ENCODE data around the gene CDK5RAP2. TPM values are rescaled to one million over a fixed set of nuclear protein-coding genes. Genes with fewer than 3 reads are reported as not detected.
"Not testable (repeated sequence)": the region's sequence is repeated elsewhere in the genome, so short reads cannot be mapped to it uniquely, and the experiment has no call there.

Gene CDK5RAP2
- total and polyA plus RNA-seq, 7 donors: 10.6 to 57.8 (median 41.0) TPM

- intact Hi-C loops (cut with DNase I): no loop called here
- Histone ChIP-seq H3K36me3 (peaks cover 0 to 68% (median 11%) of the 10 kb centered on the region in 4 donors), H3K9me3 (peaks cover 0 to 4% (median 0%) of the 10 kb centered on the region in 4 donors), H3K27me3 (no peaks in the 10 kb centered on the region), H3K4me1 (no peaks in the 10 kb centered on the region), H3K4me3 (no peak overlapping the region), H3K27ac (no peak overlapping the region)
- WGBS, 2 donors: 89 to 93% methylated on average over 3 of the region's 3 CpGs
- TF ChIP-seq CTCF (IDR thresholded peaks at IDR 0.05) (no peak), POLR2A (IDR thresholded peaks at IDR 0.05) (no peak), POLR2AphosphoS5 (IDR thresholded peaks at IDR 0.05) (no peak), EP300 (IDR thresholded peaks at IDR 0.05) (no peak)
- DNase-seq: no peak
Observed at GRCh38 chr9:120510816-120511215, 69.2 kb downstream of the CDK5RAP2 start.

- Histone ChIP-seq H3K9me3 (peaks cover 0 to 4% (median 0%) of the 10 kb centered on the region in 4 donors), H3K27me3 (no peaks in the 10 kb centered on the region), H3K36me3 (peaks cover 0 to 48% (median 3%) of the 10 kb centered on the region in 4 donors), H3K4me3 (no peak overlapping the region), H3K4me1 (no peaks in the 10 kb centered on the region), H3K27ac (no peak overlapping the region)
- no peak for DNase-seq
- WGBS, 2 donors: 89 to 90% methylated on average over 3 of the region's 3 CpGs
- intact Hi-C loops (cut with DNase I): no loop called here
- TF ChIP-seq CTCF (IDR thresholded peaks at IDR 0.05) (no peak), EP300 (IDR thresholded peaks at IDR 0.05) (no peak), POLR2AphosphoS5 (IDR thresholded peaks at IDR 0.05) (no peak), POLR2A (IDR thresholded peaks at IDR 0.05) (no peak)
Observed at GRCh38 chr9:120507936-120508510, 71.9 kb downstream of the CDK5RAP2 start.

GRCh38 chr9:120505186-120505585 lies 74.8 kb downstream of the CDK5RAP2 start:
- intact Hi-C loops (cut with DNase I): no loop called here
- Histone ChIP-seq H3K27me3 (no peaks in the 10 kb centered on the region), H3K4me3 (no peak overlapping the region), H3K9me3 (peaks cover 0 to 4% (median 0%) of the 10 kb centered on the region in 4 donors), H3K36me3 (peaks cover 0 to 37% (median 7%) of the 10 kb centered on the region in 4 donors), H3K27ac (no peak overlapping the region), H3K4me1 (no peaks in the 10 kb centered on the region)
- TF ChIP-seq POLR2A (IDR thresholded peaks at IDR 0.05) (no peak), CTCF (IDR thresholded peaks at IDR 0.05) (no peak), EP300 (IDR thresholded peaks at IDR 0.05) (no peak), POLR2AphosphoS5 (IDR thresholded peaks at IDR 0.05) (no peak)
- no peak for DNase-seq
- 84 to 92% methylated on average over 4 of the region's 4 CpGs for WGBS, 2 donors

- H3K9me3 ChIP-seq: no peaks in the 10 kb centered on the region
- no peak for DNase-seq
- intact Hi-C loops (cut with DNase I): no loop called here
- H3K27me3 ChIP-seq: no peaks in the 10 kb centered on the region
- H3K27ac ChIP-seq: no peak overlapping the region
- H3K4me1 ChIP-seq: no peaks in the 10 kb centered on the region
- TF ChIP-seq POLR2A (IDR thresholded peaks at IDR 0.05) (no peak), POLR2AphosphoS5 (IDR thresholded peaks at IDR 0.05) (no peak), CTCF (IDR thresholded peaks at IDR 0.05) (no peak), EP300 (IDR thresholded peaks at IDR 0.05) (no peak)
- H3K36me3 ChIP-seq: peaks cover 0 to 14% (median 5%) of the 10 kb centered on the region in 4 donors
- 95 to 96% methylated on average over 5 of the region's 5 CpGs for WGBS, 2 donors
- no peak overlapping the region for H3K4me3 ChIP-seq
Observed at GRCh38 chr9:120500733-120501132, 79.2 kb downstream of the CDK5RAP2 start.

- DNase-seq; H3K4me3 ChIP-seq; intact Hi-C loops (cut with DNase I); H3K27me3 ChIP-seq; H3K4me1 ChIP-seq; H3K9me3 ChIP-seq; H3K27ac ChIP-seq: not testable (repeated sequence)
- WGBS, 2 donors: 87 to 93% methylated on average over 5 of the region's 5 CpGs
- peaks cover 0 to 14% (median 5%) of the 10 kb centered on the region in 4 donors for H3K36me3 ChIP-seq
Observed at GRCh38 chr9:120497865-120498264, 82.1 kb downstream of the CDK5RAP2 start.

- H3K4me1 ChIP-seq; DNase-seq; intact Hi-C loops (cut with DNase I); H3K36me3 ChIP-seq; H3K27me3 ChIP-seq; H3K27ac ChIP-seq; H3K9me3 ChIP-seq; H3K4me3 ChIP-seq: not testable (repeated sequence)
- 94 to 96% methylated on average over 12 to 18 of the region's 37 CpGs for WGBS, 2 donors
Observed at GRCh38 chr9:120496438-120496837, 83.5 kb downstream of the CDK5RAP2 start.

Data from sigmoid colon (tissue), 7 donors.